Measurements from ENCODE around the gene SERPINE1.

The SERPINE1 gene

DNA sequence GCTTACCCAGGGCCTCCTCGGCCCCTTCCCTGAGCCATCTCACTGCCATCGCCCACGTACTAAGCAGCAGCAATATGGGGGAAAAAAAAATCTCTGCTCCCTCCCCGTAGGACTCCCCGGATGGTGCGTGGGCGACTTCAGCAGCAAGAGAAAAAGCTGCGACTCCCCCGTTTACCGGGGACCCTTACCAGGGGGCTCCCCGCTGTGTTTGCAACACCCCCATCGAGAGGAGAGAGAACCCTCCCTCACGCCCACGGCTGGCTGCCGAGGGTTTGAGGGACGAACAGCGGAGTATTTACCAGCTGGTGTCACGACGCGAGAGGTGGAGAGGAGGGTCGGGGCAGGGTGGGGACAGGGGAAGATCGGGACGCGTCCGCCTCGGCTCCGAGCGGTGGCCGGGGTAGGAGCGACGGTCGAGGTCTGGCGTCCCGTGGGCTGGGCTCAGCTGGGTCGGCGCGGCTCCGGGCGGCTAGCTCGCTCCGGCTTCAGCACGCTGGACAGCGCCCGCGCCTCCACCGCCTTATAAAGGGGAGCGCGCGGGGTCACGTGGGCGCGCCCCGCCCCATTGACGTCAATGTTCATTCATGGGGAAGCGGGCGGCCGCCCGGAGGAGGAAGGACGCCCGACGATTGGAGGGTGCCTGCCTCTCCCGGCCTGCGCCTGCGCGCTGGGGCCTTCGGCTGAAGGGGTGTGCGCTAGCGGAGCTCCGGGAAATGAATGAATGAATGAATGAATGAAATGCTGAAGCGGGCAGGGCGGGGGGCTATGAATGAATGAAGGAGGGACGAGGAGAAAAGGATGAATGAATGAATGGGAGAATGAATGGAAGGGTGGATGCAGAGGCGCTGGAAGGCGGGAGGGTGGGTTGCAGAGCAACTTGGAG lies 38.4 kb downstream of the SERPINE1 start, which contains the start of gene VGF (continued):
- TF ChIP-seq, protein P1, sequence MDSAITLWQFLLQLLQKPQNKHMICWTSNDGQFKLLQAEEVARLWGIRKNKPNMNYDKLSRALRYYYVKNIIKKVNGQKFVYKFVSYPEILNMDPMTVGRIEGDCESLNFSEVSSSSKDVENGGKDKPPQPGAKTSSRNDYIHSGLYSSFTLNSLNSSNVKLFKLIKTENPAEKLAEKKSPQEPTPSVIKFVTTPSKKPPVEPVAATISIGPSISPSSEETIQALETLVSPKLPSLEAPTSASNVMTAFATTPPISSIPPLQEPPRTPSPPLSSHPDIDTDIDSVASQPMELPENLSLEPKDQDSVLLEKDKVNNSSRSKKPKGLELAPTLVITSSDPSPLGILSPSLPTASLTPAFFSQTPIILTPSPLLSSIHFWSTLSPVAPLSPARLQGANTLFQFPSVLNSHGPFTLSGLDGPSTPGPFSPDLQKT (IDR thresholded peaks at IDR 0.05; ENCODE audit: borderline replicate concordance, low read depth, low read length), result no peak
- no peak for TF ChIP-seq ZNF19 (tag by site-specific recombination; IDR thresholded peaks at IDR 0.05; ENCODE audit: low read depth)
- peak; percentile 76; the same call in 1 of the 2 replicates for TF ChIP-seq ZBTB21 (tag by site-specific recombination; IDR thresholded peaks at IDR 0.05)
- TF ChIP-seq, protein P2, sequence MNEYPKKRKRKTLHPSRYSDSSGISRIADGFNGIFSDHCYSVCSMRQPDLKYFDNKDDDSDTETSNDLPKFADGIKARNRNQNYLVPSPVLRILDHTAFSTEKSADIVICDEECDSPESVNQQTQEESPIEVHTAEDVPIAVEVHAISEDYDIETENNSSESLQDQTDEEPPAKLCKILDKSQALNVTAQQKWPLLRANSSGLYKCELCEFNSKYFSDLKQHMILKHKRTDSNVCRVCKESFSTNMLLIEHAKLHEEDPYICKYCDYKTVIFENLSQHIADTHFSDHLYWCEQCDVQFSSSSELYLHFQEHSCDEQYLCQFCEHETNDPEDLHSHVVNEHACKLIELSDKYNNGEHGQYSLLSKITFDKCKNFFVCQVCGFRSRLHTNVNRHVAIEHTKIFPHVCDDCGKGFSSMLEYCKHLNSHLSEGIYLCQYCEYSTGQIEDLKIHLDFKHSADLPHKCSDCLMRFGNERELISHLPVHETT (tag by site-specific recombination; IDR thresholded peaks at IDR 0.05), result no peak
- TF ChIP-seq ZNF677 (tag by site-specific recombination; IDR thresholded peaks at IDR 0.05), result no peak
- TF ChIP-seq ZNF302 (tag by site-specific recombination; IDR thresholded peaks at IDR 0.05; ENCODE audit: low read depth), result no peak
- TF ChIP-seq, protein P3, sequence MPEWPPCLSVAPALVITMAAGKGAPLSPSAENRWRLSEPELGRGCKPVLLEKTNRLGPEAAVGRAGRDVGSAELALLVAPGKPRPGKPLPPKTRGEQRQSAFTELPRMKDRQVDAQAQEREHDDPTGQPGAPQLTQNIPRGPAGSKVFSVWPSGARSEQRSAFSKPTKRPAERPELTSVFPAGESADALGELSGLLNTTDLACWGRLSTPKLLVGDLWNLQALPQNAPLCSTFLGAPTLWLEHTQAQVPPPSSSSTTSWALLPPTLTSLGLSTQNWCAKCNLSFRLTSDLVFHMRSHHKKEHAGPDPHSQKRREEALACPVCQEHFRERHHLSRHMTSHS (tag by site-specific recombination; IDR thresholded peaks at IDR 0.05), result no peak
- TF ChIP-seq, protein P4, sequence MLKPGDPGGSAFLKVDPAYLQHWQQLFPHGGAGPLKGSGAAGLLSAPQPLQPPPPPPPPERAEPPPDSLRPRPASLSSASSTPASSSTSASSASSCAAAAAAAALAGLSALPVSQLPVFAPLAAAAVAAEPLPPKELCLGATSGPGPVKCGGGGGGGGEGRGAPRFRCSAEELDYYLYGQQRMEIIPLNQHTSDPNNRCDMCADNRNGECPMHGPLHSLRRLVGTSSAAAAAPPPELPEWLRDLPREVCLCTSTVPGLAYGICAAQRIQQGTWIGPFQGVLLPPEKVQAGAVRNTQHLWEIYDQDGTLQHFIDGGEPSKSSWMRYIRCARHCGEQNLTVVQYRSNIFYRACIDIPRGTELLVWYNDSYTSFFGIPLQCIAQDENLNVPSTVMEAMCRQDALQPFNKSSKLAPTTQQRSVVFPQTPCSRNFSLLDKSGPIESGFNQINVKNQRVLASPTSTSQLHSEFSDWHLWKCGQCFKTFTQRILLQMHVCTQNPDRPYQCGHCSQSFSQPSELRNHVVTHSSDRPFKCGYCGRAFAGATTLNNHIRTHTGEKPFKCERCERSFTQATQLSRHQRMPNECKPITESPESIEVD (tag by site-specific recombination; IDR thresholded peaks at IDR 0.05), result no peak
- TF ChIP-seq MEIS1 (CRISPR knock-in tag; IDR thresholded peaks at IDR 0.05; ENCODE audit: borderline replicate concordance), result no peak
- TF ChIP-seq ZNF621 (tag by site-specific recombination; IDR thresholded peaks at IDR 0.05), result no peak
- no peak for TF ChIP-seq ZNF157 (tag by site-specific recombination; IDR thresholded peaks at IDR 0.05)
- TF ChIP-seq ZFP3 (tag by site-specific recombination; IDR thresholded peaks at IDR 0.05; ENCODE audit: low read depth), result no peak
- TF ChIP-seq ZNF585B (tag by site-specific recombination; IDR thresholded peaks at IDR 0.05), result no peak
- TF ChIP-seq ZNF426 (tag by site-specific recombination; IDR thresholded peaks at IDR 0.05), result no peak
- TF ChIP-seq ZNF670 (tag by site-specific recombination; IDR thresholded peaks at IDR 0.05; ENCODE audit: low read depth), result no peak
- TF ChIP-seq ZNF510 (tag by site-specific recombination; IDR thresholded peaks at IDR 0.05; ENCODE audit: insufficient replicate concordance), result no peak
- peak; percentile 72; the same call in 1 of the 2 replicates for TF ChIP-seq ZNF394 (tag by site-specific recombination; IDR thresholded peaks at IDR 0.05; ENCODE audit: borderline replicate concordance)
- peak; percentile 97 for TF ChIP-seq ZFHX2 (tag by site-specific recombination; conservative IDR thresholded peaks at IDR 0.05)
- peak; percentile 53; the same call in 1 of the 2 replicates for TF ChIP-seq WT1 (tag by site-specific recombination; IDR thresholded peaks at IDR 0.05)
- peak; percentile 98 for TF ChIP-seq KLF8 (tag by site-specific recombination; IDR thresholded peaks at IDR 0.05)
- TF ChIP-seq, protein P5, sequence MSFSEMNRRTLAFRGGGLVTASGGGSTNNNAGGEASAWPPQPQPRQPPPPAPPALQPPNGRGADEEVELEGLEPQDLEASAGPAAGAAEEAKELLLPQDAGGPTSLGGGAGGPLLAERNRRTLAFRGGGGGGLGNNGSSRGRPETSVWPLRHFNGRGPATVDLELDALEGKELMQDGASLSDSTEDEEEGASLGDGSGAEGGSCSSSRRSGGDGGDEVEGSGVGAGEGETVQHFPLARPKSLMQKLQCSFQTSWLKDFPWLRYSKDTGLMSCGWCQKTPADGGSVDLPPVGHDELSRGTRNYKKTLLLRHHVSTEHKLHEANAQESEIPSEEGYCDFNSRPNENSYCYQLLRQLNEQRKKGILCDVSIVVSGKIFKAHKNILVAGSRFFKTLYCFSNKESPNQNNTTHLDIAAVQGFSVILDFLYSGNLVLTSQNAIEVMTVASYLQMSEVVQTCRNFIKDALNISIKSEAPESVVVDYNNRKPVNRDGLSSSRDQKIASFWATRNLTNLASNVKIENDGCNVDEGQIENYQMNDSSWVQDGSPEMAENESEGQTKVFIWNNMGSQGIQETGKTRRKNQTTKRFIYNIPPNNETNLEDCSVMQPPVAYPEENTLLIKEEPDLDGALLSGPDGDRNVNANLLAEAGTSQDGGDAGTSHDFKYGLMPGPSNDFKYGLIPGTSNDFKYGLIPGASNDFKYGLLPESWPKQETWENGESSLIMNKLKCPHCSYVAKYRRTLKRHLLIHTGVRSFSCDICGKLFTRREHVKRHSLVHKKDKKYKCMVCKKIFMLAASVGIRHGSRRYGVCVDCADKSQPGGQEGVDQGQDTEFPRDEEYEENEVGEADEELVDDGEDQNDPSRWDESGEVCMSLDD (tag by site-specific recombination; IDR thresholded peaks at IDR 0.05), result peak; percentile 96
- no peak for TF ChIP-seq ZNF311 (tag by site-specific recombination; IDR thresholded peaks at IDR 0.05; ENCODE audit: borderline replicate concordance)
- TF ChIP-seq ZNF549 (tag by site-specific recombination; IDR thresholded peaks at IDR 0.05), result no peak
- TF ChIP-seq ZNF146 (tag by site-specific recombination; IDR thresholded peaks at IDR 0.05), result no peak
- peak; percentile 92 for TF ChIP-seq ZNF629 (tag by site-specific recombination; IDR thresholded peaks at IDR 0.05)
- no peak for TF ChIP-seq ZNF624 (tag by site-specific recombination; IDR thresholded peaks at IDR 0.05)
- peak; percentile 92 for TF ChIP-seq KLF16 (tag by site-specific recombination; IDR thresholded peaks at IDR 0.05)
- no peak for TF ChIP-seq ZNF248 (tag by site-specific recombination; IDR thresholded peaks at IDR 0.05)
- no peak for TF ChIP-seq ZNF223 (tag by site-specific recombination; IDR thresholded peaks at IDR 0.05)
- peak; percentile 100 for TF ChIP-seq ZNF24 (tag by site-specific recombination; IDR thresholded peaks at IDR 0.05)
- no peak for TF ChIP-seq ZNF792 (tag by site-specific recombination; IDR thresholded peaks at IDR 0.05)
- no peak for TF ChIP-seq ZNF521 (tag by site-specific recombination; IDR thresholded peaks at IDR 0.05)
- no peak for TF ChIP-seq ZNF514 (tag by site-specific recombination; IDR thresholded peaks at IDR 0.05)
- no peak for TF ChIP-seq ZNF747 (tag by site-specific recombination; IDR thresholded peaks at IDR 0.05)

All from HEK293 (cell line).